H9 (cell line): ENCODE data around the gene HMGCS2. TPM values are rescaled to one million over a fixed set of nuclear protein-coding genes. Genes with fewer than 3 reads are reported as not detected.

ENCODE experiments used
- DNase-seq: peaks from one replicate; pipeline ENCODE4 v3.0.0-alpha.2; 2017
- H2AFZ ChIP-seq: one replicate; pipeline ENCODE4 v1.6.1; 2013; ENCODE audit warnings: mild to moderate bottlenecking, low read length, control low read depth, moderate library complexity
- H2AK5ac ChIP-seq: 2 replicates; pipeline ENCODE4 v1.6.1; 2013; ENCODE audit warnings: low read length, control low read depth, mixed read lengths; ENCODE audit not compliant: insufficient read length
- H2BK120ac ChIP-seq: one replicate; pipeline ENCODE4 v1.6.1; 2013; ENCODE audit warnings: low read depth, mild to moderate bottlenecking, low read length, control low read depth, inconsistent platforms; ENCODE audit not compliant: poor library complexity, severe bottlenecking
- H2BK12ac ChIP-seq: 2 replicates; pipeline ENCODE4 v1.6.1; 2013; ENCODE audit warnings: low read length, control low read depth, mixed read lengths, low read depth; ENCODE audit not compliant: insufficient read length
- H2BK15ac ChIP-seq: 2 replicates; pipeline ENCODE4 v1.6.1; 2013; ENCODE audit warnings: low read depth, low read length, control low read depth
- H2BK20ac ChIP-seq: one replicate; pipeline ENCODE4 v1.6.1; 2013; ENCODE audit warnings: low read depth, mild to moderate bottlenecking, low read length, control low read depth, inconsistent platforms; ENCODE audit not compliant: poor library complexity, severe bottlenecking
- H2BK5ac ChIP-seq: 2 replicates; pipeline ENCODE4 v1.6.1; 2013; ENCODE audit warnings: low read length, control low read depth, mixed read lengths; ENCODE audit not compliant: insufficient read length
- H3K14ac ChIP-seq: 2 replicates; pipeline ENCODE4 v1.6.1; 2013; ENCODE audit warnings: low read length, control low read depth; ENCODE audit not compliant: insufficient read depth
- H3K18ac ChIP-seq: 2 replicates; pipeline ENCODE4 v1.6.1; 2013; ENCODE audit warnings: low read depth, mild to moderate bottlenecking, mixed read lengths, low read length, control low read depth; ENCODE audit not compliant: insufficient read length
- H3K23ac ChIP-seq: 2 replicates; pipeline ENCODE4 v1.6.1; 2013; ENCODE audit warnings: low read length, control low read depth, mixed read lengths, low read depth; ENCODE audit not compliant: insufficient read length
- H3K23me2 ChIP-seq: 2 replicates; pipeline ENCODE4 v1.6.1; 2013; ENCODE audit warnings: low read depth, mild to moderate bottlenecking, mixed read lengths, low read length, control low read depth; ENCODE audit not compliant: insufficient read length, poor library complexity, severe bottlenecking
- H3K27ac ChIP-seq: 2 replicates; pipeline ENCODE4 v1.5.1; 2013; ENCODE audit warnings: low read length, control low read depth, mixed read lengths, low read depth; ENCODE audit not compliant: insufficient read length
- H3K27me3 ChIP-seq: 2 replicates; pipeline ENCODE4 v1.6.1; 2013; ENCODE audit warnings: low read length, control low read depth, inconsistent platforms; ENCODE audit not compliant: insufficient read depth
- H3K4ac ChIP-seq: 2 replicates; pipeline ENCODE4 v1.6.1; 2013; ENCODE audit warnings: low read depth, mild to moderate bottlenecking, control low read depth, inconsistent platforms, low read length, moderate library complexity
- H3K4me1 ChIP-seq: 2 replicates; pipeline ENCODE4 v1.6.1; 2013; ENCODE audit warnings: low read length, control low read depth, inconsistent platforms; ENCODE audit not compliant: insufficient read depth
- H3K4me2 ChIP-seq: 2 replicates; pipeline ENCODE4 v1.6.1; 2013; ENCODE audit warnings: low read length, control low read depth, mixed read lengths; ENCODE audit not compliant: insufficient read length, insufficient read depth
- H3K56ac ChIP-seq: 2 replicates; pipeline ENCODE4 v1.6.1; 2013; ENCODE audit warnings: low read depth, mild to moderate bottlenecking, mixed read lengths, low read length, control low read depth; ENCODE audit not compliant: insufficient read length
- H3K79me1 ChIP-seq: 2 replicates; pipeline ENCODE4 v1.6.1; 2013; ENCODE audit warnings: low read depth, mild to moderate bottlenecking, moderate library complexity, low read length, control low read depth, inconsistent platforms; ENCODE audit not compliant: insufficient read depth, poor library complexity, severe bottlenecking
- H3K79me2 ChIP-seq: 2 replicates; pipeline ENCODE4 v1.6.1; 2013; ENCODE audit warnings: low read length, control low read depth, inconsistent platforms; ENCODE audit not compliant: insufficient read depth
- H3K9ac ChIP-seq: 2 replicates; pipeline ENCODE4 v1.6.1; 2013; ENCODE audit warnings: low read length, control low read depth, mixed read lengths; ENCODE audit not compliant: insufficient read length; ENCODE audit errors: extremely low read depth
- H3K9me3 ChIP-seq: one replicate; pipeline ENCODE4 v1.6.1; 2013; ENCODE audit warnings: low read depth, low read length, inconsistent platforms; ENCODE audit not compliant: control insufficient read depth
- H3T11ph ChIP-seq: one replicate; pipeline ENCODE4 v1.6.1; 2013; ENCODE audit warnings: mild to moderate bottlenecking, low read length, control low read depth, inconsistent platforms
- H4K20me1 ChIP-seq: one replicate; pipeline ENCODE4 v1.6.1; 2013; ENCODE audit not compliant: control insufficient read depth, insufficient read length, insufficient read depth
- H4K5ac ChIP-seq: 2 replicates; pipeline ENCODE4 v1.6.1; 2013; ENCODE audit warnings: low read depth, mild to moderate bottlenecking, mixed read lengths, low read length, control low read depth; ENCODE audit not compliant: insufficient read length
- H4K8ac ChIP-seq: replicated peaks from 2 replicates; pipeline ENCODE4 v1.6.1; 2013; ENCODE audit warnings: low read length, control low read depth, mixed read lengths, low read depth; ENCODE audit not compliant: insufficient read length
- H4K91ac ChIP-seq: 2 replicates; pipeline ENCODE4 v1.6.1; 2013; ENCODE audit warnings: low read depth, mild to moderate bottlenecking, moderate library complexity, mixed read lengths, low read length, control low read depth; ENCODE audit not compliant: insufficient read length
- H3K27ac Mint-ChIP-seq, 3 experiments: 2 replicates in 2 of 3; 3 replicates in 1 of 3; pipeline ENCODE4 v1.8.0; 2020 to 2021; ENCODE audit warnings: mixed read lengths in 3 of 3, mild to moderate bottlenecking in 1 of 3, moderate library complexity in 1 of 3
- H3K27me3 Mint-ChIP-seq: 2 replicates; pipeline ENCODE4 v1.8.0; 2021; ENCODE audit warnings: low read depth, mild to moderate bottlenecking, moderate library complexity, mixed read lengths
- H3K36me3 Mint-ChIP-seq, 3 experiments: 2 replicates in 2 of 3; 3 replicates in 1 of 3; pipeline ENCODE4 v1.8.0; 2020 to 2021; ENCODE audit warnings: low read depth in 3 of 3, mixed read lengths in 3 of 3; ENCODE audit not compliant: insufficient read depth in 1 of 3
- H3K4me1 Mint-ChIP-seq, 2 experiments: 2 replicates each; pipeline ENCODE4 v1.8.0; 2020; ENCODE audit warnings: mixed read lengths in 2 of 2
- H3K4me3 Mint-ChIP-seq, 2 experiments: 2 replicates in 1 of 2; 3 replicates in 1 of 2; pipeline ENCODE4 v1.8.0; 2020 to 2021; ENCODE audit warnings: mild to moderate bottlenecking in 2 of 2, mixed read lengths in 2 of 2, moderate library complexity in 1 of 2
- H3K9me3 Mint-ChIP-seq, 2 experiments: 2 replicates in 1 of 2; 3 replicates in 1 of 2; pipeline ENCODE4 v1.8.0; 2020; ENCODE audit warnings: mild to moderate bottlenecking in 2 of 2, mixed read lengths in 2 of 2, moderate library complexity in 1 of 2
- WGBS: extraction: QIAGEN DNeasy Blood & Tissue Kit; methylation state at CpG from one replicate; pipeline ENCODE4 v1.1.7; 2013; ENCODE audit warnings: missing lambda C conversion rate, low lambda C conversion rate, mixed read lengths; ENCODE audit not compliant: insufficient read length; ENCODE audit errors: extremely low coverage; 5-methylcytosine and 5-hydroxymethylcytosine counted together
- total RNA-seq: library from RNA; stranded (reverse); gene quantifications from 2 replicates; pipeline ENCODE4 v1.2.1, GENCODE V29; 2021
- TF ChIP-seq, protein P1 (sequence below): fragments of 200-600 bp; sonication (generic); conservative IDR thresholded peaks from 3 replicates; pipeline ENCODE4 v1.8.0; 2021; ENCODE audit warnings: antibody characterized with exemption, mild to moderate bottlenecking

HMGCS2 gene
- total RNA-seq, 1 experiment from 2014 or later, result not detected

- H3K36me3 Mint-ChIP-seq, result no peaks in the 10 kb centered on the region
- H3K4me3 Mint-ChIP-seq, result no peak overlapping the region
- Histone ChIP-seq H3K4me2 (no peak overlapping the region), H3K23ac (no peak overlapping the region), H2AK5ac (no peak overlapping the region), H2BK20ac (no peak overlapping the region), H3K23me2 (no peaks in the 10 kb centered on the region), H3T11ph (no peak overlapping the region), H3K14ac (no peak overlapping the region), H4K8ac (no peak overlapping the region), H3K4me1 (no peaks in the 10 kb centered on the region), H2BK120ac (no peak overlapping the region), H4K20me1 (no peaks in the 10 kb centered on the region), H4K5ac (no peak overlapping the region), H4K91ac (no peak overlapping the region), H3K9me3 (no peaks in the 10 kb centered on the region), H3K27ac (no peak overlapping the region), H2BK12ac (no peak overlapping the region), H3K79me2 (no peaks in the 10 kb centered on the region; the same call in 1 of the 2 replicates), H3K27me3 (no peaks in the 10 kb centered on the region), H2AFZ (no peak overlapping the region), H3K56ac (no peak overlapping the region), H2BK5ac (no peak overlapping the region), H3K4ac (no peak overlapping the region), H3K9ac (no peak overlapping the region), H2BK15ac (no peak overlapping the region), H3K79me1 (no peaks in the 10 kb centered on the region), H3K18ac (no peak overlapping the region)
- no CpG with 5 or more reads among the region's 2 CpGs for WGBS
- no peaks in the 10 kb centered on the region for H3K9me3 Mint-ChIP-seq
- no peak overlapping the region for H3K27ac Mint-ChIP-seq
- no peak for DNase-seq
- TF ChIP-seq, protein P1, sequence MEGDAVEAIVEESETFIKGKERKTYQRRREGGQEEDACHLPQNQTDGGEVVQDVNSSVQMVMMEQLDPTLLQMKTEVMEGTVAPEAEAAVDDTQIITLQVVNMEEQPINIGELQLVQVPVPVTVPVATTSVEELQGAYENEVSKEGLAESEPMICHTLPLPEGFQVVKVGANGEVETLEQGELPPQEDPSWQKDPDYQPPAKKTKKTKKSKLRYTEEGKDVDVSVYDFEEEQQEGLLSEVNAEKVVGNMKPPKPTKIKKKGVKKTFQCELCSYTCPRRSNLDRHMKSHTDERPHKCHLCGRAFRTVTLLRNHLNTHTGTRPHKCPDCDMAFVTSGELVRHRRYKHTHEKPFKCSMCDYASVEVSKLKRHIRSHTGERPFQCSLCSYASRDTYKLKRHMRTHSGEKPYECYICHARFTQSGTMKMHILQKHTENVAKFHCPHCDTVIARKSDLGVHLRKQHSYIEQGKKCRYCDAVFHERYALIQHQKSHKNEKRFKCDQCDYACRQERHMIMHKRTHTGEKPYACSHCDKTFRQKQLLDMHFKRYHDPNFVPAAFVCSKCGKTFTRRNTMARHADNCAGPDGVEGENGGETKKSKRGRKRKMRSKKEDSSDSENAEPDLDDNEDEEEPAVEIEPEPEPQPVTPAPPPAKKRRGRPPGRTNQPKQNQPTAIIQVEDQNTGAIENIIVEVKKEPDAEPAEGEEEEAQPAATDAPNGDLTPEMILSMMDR, result no peak
- peaks cover 3 to 4% of the 10 kb centered on the region in 2 experiments; a peak in 2 of 4 replicates for H3K4me1 Mint-ChIP-seq
- H3K27me3 Mint-ChIP-seq, result peaks cover 12% of the 10 kb centered on the region
Observed at GRCh38 chr1:119811985-119812557, 43.4 kb upstream of the HMGCS2 start.
